ENCODE data around the gene DPEP1. TPM values are rescaled to one million over a fixed set of nuclear protein-coding genes. Genes with fewer than 3 reads are reported as not detected.
"Not testable (repeated sequence)": the region's sequence is repeated elsewhere in the genome, so short reads cannot be mapped to it uniquely, and the experiment has no call there.

Gene DPEP1
- polyA plus RNA-seq = under 1 TPM in 1 of 2 donors, not detected in 1; 0.05 TPM

GRCh38 chr16:89613231-89613953, at the start of gene DPEP1:
Gene DPEP1 (plus strand): TSS chr16:89613642. CDS start chr16:89630411, 16,769 bp downstream.
- no peaks in the 10 kb centered on the region for H3K36me3 ChIP-seq (ENCODE audit: control insufficient read depth in 2 of 2, insufficient read depth in 2 of 2, low read length in 1 of 2)
- H3K4me1 ChIP-seq (ENCODE audit: control insufficient read depth in 2 of 2, insufficient read depth in 2 of 2, low read length in 1 of 2) = peaks cover 2 to 3% of the 10 kb centered on the region in 2 donors
- H3K27ac ChIP-seq (ENCODE audit: low read depth in 2 of 2, low read length in 1 of 2) = no peak within 1 kb of the TSS
- H3K27me3 ChIP-seq (ENCODE audit: control insufficient read depth in 1 of 2, insufficient read depth in 2 of 2, low read length in 2 of 2) = no peaks in the 10 kb centered on the region
- no peak within 1 kb of the TSS for H3K4me3 ChIP-seq (ENCODE audit: low read depth in 1 of 2, low read length in 2 of 2)
- H3K9me3 ChIP-seq (ENCODE audit: control insufficient read depth in 2 of 2, insufficient read depth in 1 of 2, low read depth in 1 of 2, low read length in 1 of 2) = peaks cover 0 to 4% of the 10 kb centered on the region in 2 donors
- WGBS, 2 donors = 67 to 73% methylated on average over 19 of the region's 19 CpGs

DNA sequence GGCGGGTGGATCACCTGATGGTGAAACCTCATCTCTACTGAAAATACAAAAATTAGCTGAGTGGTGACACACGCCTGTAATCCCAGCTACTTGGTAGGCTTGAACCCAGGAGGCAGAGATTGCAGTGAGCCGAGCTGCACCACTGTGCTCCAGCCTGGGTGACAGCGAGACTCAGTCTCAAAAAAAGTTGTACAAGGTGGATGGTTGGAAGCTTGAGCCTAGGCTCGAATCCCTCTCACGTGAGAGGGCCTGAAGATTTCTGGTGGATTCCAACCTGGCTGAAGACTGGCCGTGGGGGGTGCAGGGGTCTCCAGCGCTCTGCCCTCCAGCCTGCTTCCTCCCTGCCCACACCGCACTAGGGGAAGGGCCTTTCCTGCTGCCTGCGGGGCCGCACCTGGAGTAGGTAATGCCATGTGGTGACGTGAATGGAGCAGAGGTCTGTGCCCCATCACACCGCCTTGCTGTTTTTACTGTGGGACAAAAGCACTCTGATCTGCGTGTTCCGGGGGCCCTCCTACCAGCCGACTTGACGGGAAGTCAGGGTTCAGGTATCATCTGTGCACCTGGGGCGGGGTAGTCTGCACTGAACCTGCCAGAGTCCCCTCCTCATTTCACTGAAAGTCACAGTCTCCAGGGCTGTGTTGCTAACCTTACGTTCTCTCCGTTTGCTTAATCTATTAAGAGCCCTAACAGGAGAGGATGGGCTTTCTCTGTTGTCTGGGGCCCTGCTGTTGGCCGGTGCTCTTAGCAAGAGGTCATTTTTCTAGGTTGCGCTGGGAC, 48.8 kb upstream of the DPEP1 start:
- Histone ChIP-seq H3K27ac (ENCODE audit: low read depth in 2 of 2, low read length in 1 of 2) (peak overlapping the region in 1 of 2 donors; percentile 90), H3K27me3 (ENCODE audit: control insufficient read depth in 1 of 2, insufficient read depth in 2 of 2, low read length in 2 of 2) (no peaks in the 10 kb centered on the region), H3K36me3 (ENCODE audit: control insufficient read depth in 2 of 2, insufficient read depth in 2 of 2, low read length in 1 of 2) (peaks cover 7 to 24% of the 10 kb centered on the region in 2 donors), H3K4me1 (ENCODE audit: control insufficient read depth in 2 of 2, insufficient read depth in 2 of 2, low read length in 1 of 2) (peaks cover 4 to 33% of the 10 kb centered on the region in 2 donors), H3K9me3 (ENCODE audit: control insufficient read depth in 2 of 2, insufficient read depth in 1 of 2, low read depth in 1 of 2, low read length in 1 of 2) (no peaks in the 10 kb centered on the region), H3K4me3 (ENCODE audit: low read depth in 1 of 2, low read length in 2 of 2) (peak overlapping the region in 1 of 2 donors; percentile 17)
- WGBS, 2 donors = 59 to 61% methylated on average over 22 of the region's 22 CpGs

- WGBS, 2 donors = 22 to 27% methylated on average over 3 of the region's 3 CpGs
- Histone ChIP-seq H3K4me3 (ENCODE audit: low read depth in 1 of 2, low read length in 2 of 2) (no peak overlapping the region), H3K9me3 (ENCODE audit: control insufficient read depth in 2 of 2, insufficient read depth in 1 of 2, low read depth in 1 of 2, low read length in 1 of 2) (no peaks in the 10 kb centered on the region), H3K4me1 (ENCODE audit: control insufficient read depth in 2 of 2, insufficient read depth in 2 of 2, low read length in 1 of 2) (peaks cover 4 to 33% of the 10 kb centered on the region in 2 donors), H3K27me3 (ENCODE audit: control insufficient read depth in 1 of 2, insufficient read depth in 2 of 2, low read length in 2 of 2) (no peaks in the 10 kb centered on the region), H3K36me3 (ENCODE audit: control insufficient read depth in 2 of 2, insufficient read depth in 2 of 2, low read length in 1 of 2) (peaks cover 7 to 24% of the 10 kb centered on the region in 2 donors), H3K27ac (ENCODE audit: low read depth in 2 of 2, low read length in 1 of 2) (peak overlapping the region; percentile 25 to 90)
These were observed 48.3 kb upstream of the DPEP1 start for GRCh38 chr16:89565256-89565505.

DNA sequence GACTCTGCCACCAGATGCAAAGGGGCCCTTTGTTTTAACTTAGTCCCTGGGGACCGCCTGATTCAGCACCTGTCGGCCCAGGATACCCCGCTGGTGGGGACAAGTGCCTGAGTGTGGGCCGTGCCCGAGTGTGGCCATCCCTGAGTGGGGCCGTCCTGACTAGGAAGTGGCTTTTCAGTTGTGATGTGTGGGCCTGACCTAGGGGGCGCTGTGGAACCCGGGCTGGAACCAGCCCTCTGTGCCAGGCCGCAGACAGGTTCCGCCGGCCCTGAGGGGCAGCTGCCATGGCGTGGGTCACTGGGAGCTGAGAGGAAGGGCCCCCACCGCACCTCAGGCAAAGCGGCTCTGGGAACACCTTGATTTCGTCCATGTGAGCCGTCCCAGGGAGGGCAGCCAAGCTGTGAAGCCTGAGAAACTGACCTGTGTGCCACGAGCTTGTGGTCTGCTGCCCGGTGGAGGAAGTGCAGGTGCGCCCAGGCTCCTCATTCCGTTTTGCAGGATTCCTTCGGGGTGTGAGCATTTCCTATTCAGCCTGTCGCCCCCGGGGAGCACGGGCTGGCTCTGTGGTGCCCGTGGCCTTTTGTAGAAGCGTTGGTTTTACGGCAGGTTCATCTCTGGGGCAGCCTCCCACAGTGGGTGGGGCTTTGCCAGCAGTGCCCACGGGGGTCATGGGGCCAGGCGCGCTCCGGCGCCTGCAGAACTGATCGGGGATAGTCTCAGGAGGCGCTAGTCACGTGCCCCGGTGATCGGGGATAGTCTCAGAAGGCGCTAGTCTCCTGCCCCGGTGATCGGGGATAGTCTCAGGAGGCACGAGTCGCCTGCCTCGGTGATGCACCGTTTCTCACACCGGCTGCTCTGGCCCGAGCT, 47.7 kb upstream of the DPEP1 start:
- Histone ChIP-seq H3K36me3 (ENCODE audit: control insufficient read depth in 2 of 2, insufficient read depth in 2 of 2, low read length in 1 of 2) (peaks cover 7 to 24% of the 10 kb centered on the region in 2 donors), H3K9me3 (ENCODE audit: control insufficient read depth in 2 of 2, insufficient read depth in 1 of 2, low read depth in 1 of 2, low read length in 1 of 2) (no peaks in the 10 kb centered on the region), H3K27me3 (ENCODE audit: control insufficient read depth in 1 of 2, insufficient read depth in 2 of 2, low read length in 2 of 2) (no peaks in the 10 kb centered on the region), H3K4me1 (ENCODE audit: control insufficient read depth in 2 of 2, insufficient read depth in 2 of 2, low read length in 1 of 2) (peaks cover 4 to 33% of the 10 kb centered on the region in 2 donors), H3K4me3 (ENCODE audit: low read depth in 1 of 2, low read length in 2 of 2) (peak overlapping the region; percentile 10 to 12), H3K27ac (ENCODE audit: low read depth in 2 of 2, low read length in 1 of 2) (peak overlapping the region; percentile 35 to 90)
- WGBS, 2 donors = 3 to 4% methylated on average over 46 of the region's 46 CpGs

DNA sequence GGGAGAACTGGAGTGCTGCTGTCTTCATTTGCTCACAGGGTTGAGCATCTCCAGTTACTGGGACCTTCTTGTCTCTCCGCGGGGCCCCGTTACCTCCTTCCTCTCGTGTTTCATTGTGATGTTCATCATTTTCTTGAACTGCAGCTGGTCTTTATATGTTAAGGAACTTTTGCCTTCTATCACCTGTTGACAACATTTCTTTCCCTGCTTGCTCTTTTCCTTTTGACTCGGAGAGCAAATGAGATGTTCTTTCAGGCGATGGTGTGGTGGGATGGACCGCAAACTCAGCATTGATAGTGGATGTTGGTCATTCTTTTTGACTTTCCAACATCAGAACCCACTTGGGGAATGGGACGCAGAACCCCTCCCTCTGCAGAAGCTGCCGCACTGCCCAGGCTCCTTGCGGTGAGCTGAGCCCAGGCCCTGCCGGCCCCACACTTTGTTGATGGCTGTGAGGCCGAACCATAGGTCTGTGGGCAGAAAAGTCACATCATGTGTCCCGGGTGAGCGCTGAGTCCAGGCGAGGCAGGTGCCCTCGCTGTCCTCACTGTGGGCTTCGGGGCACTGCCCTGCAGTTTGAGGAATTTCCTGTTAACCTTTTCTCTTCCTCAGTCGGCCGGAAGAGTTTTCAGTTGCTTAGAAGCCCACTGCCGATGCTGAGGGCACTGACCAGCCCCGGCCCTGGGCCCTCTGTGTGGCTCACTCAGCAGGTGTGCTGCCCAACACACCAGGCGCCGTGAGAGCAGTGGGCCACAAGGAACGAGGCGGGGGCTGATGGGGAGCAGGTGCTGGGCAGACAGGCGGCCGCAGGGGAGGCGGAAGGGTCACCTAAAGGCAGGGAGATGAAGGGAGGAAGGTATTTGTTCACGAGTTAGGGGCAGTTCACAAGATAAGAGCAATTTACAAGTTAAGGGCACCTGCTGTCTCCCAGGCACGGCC, 45.5 kb upstream of the DPEP1 start:
- Histone ChIP-seq H3K4me3 (ENCODE audit: low read depth in 1 of 2, low read length in 2 of 2) (no peak overlapping the region), H3K27me3 (ENCODE audit: control insufficient read depth in 1 of 2, insufficient read depth in 2 of 2, low read length in 2 of 2) (no peaks in the 10 kb centered on the region), H3K4me1 (ENCODE audit: control insufficient read depth in 2 of 2, insufficient read depth in 2 of 2, low read length in 1 of 2) (peaks cover 4 to 32% of the 10 kb centered on the region in 2 donors), H3K9me3 (ENCODE audit: control insufficient read depth in 2 of 2, insufficient read depth in 1 of 2, low read depth in 1 of 2, low read length in 1 of 2) (no peaks in the 10 kb centered on the region), H3K27ac (ENCODE audit: low read depth in 2 of 2, low read length in 1 of 2) (no peak overlapping the region), H3K36me3 (ENCODE audit: control insufficient read depth in 2 of 2, insufficient read depth in 2 of 2, low read length in 1 of 2) (peaks cover 7 to 20% of the 10 kb centered on the region in 2 donors)
- 75 to 78% methylated on average over 30 of the region's 30 CpGs for WGBS, 2 donors

GRCh38 chr16:89569506-89570341, 43.7 kb upstream of the DPEP1 start:
- Histone ChIP-seq H3K36me3 (ENCODE audit: control insufficient read depth in 2 of 2, insufficient read depth in 2 of 2, low read length in 1 of 2) (peaks cover 0 to 3% of the 10 kb centered on the region in 2 donors), H3K27me3 (ENCODE audit: control insufficient read depth in 1 of 2, insufficient read depth in 2 of 2, low read length in 2 of 2) (no peaks in the 10 kb centered on the region), H3K4me3 (ENCODE audit: low read depth in 1 of 2, low read length in 2 of 2) (no peak overlapping the region), H3K4me1 (ENCODE audit: control insufficient read depth in 2 of 2, insufficient read depth in 2 of 2, low read length in 1 of 2) (peaks cover 0 to 24% of the 10 kb centered on the region in 2 donors), H3K27ac (ENCODE audit: low read depth in 2 of 2, low read length in 1 of 2) (no peak overlapping the region), H3K9me3 (ENCODE audit: control insufficient read depth in 2 of 2, insufficient read depth in 1 of 2, low read depth in 1 of 2, low read length in 1 of 2) (no peaks in the 10 kb centered on the region)
- WGBS, 2 donors = 69 to 77% methylated on average over 23 of the region's 23 CpGs

DNA sequence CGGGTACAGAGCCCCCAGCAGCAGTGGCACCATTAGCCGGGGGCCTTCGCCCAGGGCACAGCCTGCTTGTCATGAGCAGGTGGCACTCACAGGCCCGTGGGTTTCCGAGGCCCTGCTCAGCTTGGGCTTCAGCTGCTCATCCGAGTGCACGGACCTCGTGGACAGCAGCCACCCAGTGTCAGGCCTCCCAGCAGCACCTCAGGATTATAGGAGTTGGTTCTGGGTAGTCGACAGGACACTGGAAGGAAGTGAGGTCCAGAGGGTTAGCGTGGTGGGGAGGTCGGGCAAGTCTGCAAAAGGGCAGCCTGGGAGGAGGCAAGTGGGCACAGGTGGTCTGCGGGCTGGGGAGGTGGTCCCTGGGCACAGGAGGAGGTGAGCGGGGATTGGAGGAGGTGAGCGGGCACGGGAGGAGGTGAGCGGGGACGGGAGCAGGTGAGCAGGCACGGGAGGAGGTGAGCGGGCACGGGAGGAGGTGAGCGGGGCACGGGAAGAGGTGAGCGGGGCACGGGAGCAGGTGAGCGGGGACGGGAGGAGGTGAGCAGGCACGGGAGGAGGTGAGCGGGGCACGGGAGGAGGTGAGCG, 43.0 kb upstream of the DPEP1 start:
- H3K27ac ChIP-seq (ENCODE audit: low read depth in 2 of 2, low read length in 1 of 2) = no peak overlapping the region
- peaks cover 0 to 2% of the 10 kb centered on the region in 2 donors for H3K36me3 ChIP-seq (ENCODE audit: control insufficient read depth in 2 of 2, insufficient read depth in 2 of 2, low read length in 1 of 2)
- H3K27me3 ChIP-seq (ENCODE audit: control insufficient read depth in 1 of 2, insufficient read depth in 2 of 2, low read length in 2 of 2) = no peaks in the 10 kb centered on the region
- H3K4me1 ChIP-seq (ENCODE audit: control insufficient read depth in 2 of 2, insufficient read depth in 2 of 2, low read length in 1 of 2) = peaks cover 0 to 23% of the 10 kb centered on the region in 2 donors
- no peak overlapping the region for H3K4me3 ChIP-seq (ENCODE audit: low read depth in 1 of 2, low read length in 2 of 2)
- WGBS, 2 donors = 74 to 78% methylated on average over 28 to 30 of the region's 30 CpGs
- H3K9me3 ChIP-seq (ENCODE audit: control insufficient read depth in 2 of 2, insufficient read depth in 1 of 2, low read depth in 1 of 2, low read length in 1 of 2) = no peaks in the 10 kb centered on the region

GRCh38 chr16:89570983-89571598, 42.4 kb upstream of the DPEP1 start:
- WGBS, 2 donors = 79 to 80% methylated on average over 20 to 36 of the region's 36 CpGs
- not testable (repeated sequence) for H3K27me3 ChIP-seq (ENCODE audit: control insufficient read depth in 1 of 2, insufficient read depth in 2 of 2, low read length in 2 of 2); H3K36me3 ChIP-seq (ENCODE audit: control insufficient read depth in 2 of 2, insufficient read depth in 2 of 2, low read length in 1 of 2); H3K4me3 ChIP-seq (ENCODE audit: low read depth in 1 of 2, low read length in 2 of 2); H3K9me3 ChIP-seq (ENCODE audit: control insufficient read depth in 2 of 2, insufficient read depth in 1 of 2, low read depth in 1 of 2, low read length in 1 of 2); H3K27ac ChIP-seq (ENCODE audit: low read depth in 2 of 2, low read length in 1 of 2)
- peaks cover 4 to 20% of the 10 kb centered on the region in 2 donors for H3K4me1 ChIP-seq (ENCODE audit: control insufficient read depth in 2 of 2, insufficient read depth in 2 of 2, low read length in 1 of 2)

Measured in esophagus (tissue), 2 donors.